NCI-H1436 treated with DMSO at 0.1 percent for 48 hours (cell line): ENCODE results near the gene CAPZA1.
"Not testable (repeated sequence)": the region's sequence is repeated elsewhere in the genome, so short reads cannot be mapped to it uniquely, and the experiment has no call there.

ENCODE experiments used
- DNase-seq: peaks from one replicate; lab custom pipeline; 2025; lab: John Stamatoyannopoulos, UW

Gene CAPZA1

GRCh38 chr1:112628516-112628915 lies 8.9 kb downstream of the CAPZA1 start:
- no peak for DNase-seq

- DNase-seq = no peak
These were observed 9.6 kb downstream of the CAPZA1 start for GRCh38 chr1:112629256-112629655.

GRCh38 chr1:112633628-112634027 lies 14.0 kb downstream of the CAPZA1 start:
- no peak for DNase-seq

GRCh38 chr1:112634367-112634766 lies 14.7 kb downstream of the CAPZA1 start:
- no peak for DNase-seq

GRCh38 chr1:112636056-112636455 lies 16.4 kb downstream of the CAPZA1 start:
- DNase-seq = no peak

- no peak for DNase-seq
These were observed 17.1 kb downstream of the CAPZA1 start for GRCh38 chr1:112636597-112637253.

GRCh38 chr1:112637254-112638109 lies 17.9 kb downstream of the CAPZA1 start:
- no peak for DNase-seq

- no peak for DNase-seq
These were observed 18.4 kb downstream of the CAPZA1 start for GRCh38 chr1:112638110-112638428.

GRCh38 chr1:112640437-112640836 lies 20.8 kb downstream of the CAPZA1 start:
- not testable (repeated sequence) for DNase-seq

- DNase-seq = no peak
These were observed 23.4 kb downstream of the CAPZA1 start for GRCh38 chr1:112643080-112643479.

GRCh38 chr1:112646225-112646624 lies 26.6 kb downstream of the CAPZA1 start:
- no peak for DNase-seq

- DNase-seq = no peak
These were observed 31.6 kb downstream of the CAPZA1 start for GRCh38 chr1:112651205-112651604.

GRCh38 chr1:112665857-112666256 lies 46.2 kb downstream of the CAPZA1 start:
- DNase-seq = no peak

GRCh38 chr1:112666946-112667345 lies 47.3 kb downstream of the CAPZA1 start:
- no peak for DNase-seq

- no peak for DNase-seq
These were observed 52.4 kb downstream of the CAPZA1 start for GRCh38 chr1:112672009-112672408.

GRCh38 chr1:112672842-112673241 lies 53.2 kb downstream of the CAPZA1 start:
- DNase-seq = no peak

- DNase-seq = no peak
These were observed 54.2 kb downstream of the CAPZA1 start for GRCh38 chr1:112673592-112674439.

GRCh38 chr1:112674440-112674985 lies 54.9 kb downstream of the CAPZA1 start, which contains the start of gene MOV10:
Gene MOV10 (plus strand): TSS chr1:112674659. CDS start chr1:112674913, 254 bp downstream.
- DNase-seq = peak; percentile 14

GRCh38 chr1:112674986-112675727 lies 55.5 kb downstream of the CAPZA1 start:
- DNase-seq = no peak

- DNase-seq = no peak
These were observed 56.2 kb downstream of the CAPZA1 start for GRCh38 chr1:112675728-112676381.

- no peak for DNase-seq
These were observed 56.9 kb downstream of the CAPZA1 start for GRCh38 chr1:112676543-112676942.
